ENCODE measurements around the gene SLC8A1.
A peak's percentile ranks its signal among the peaks of the same experiment; 100 is the strongest.

SLC8A1 gene

GRCh38 chr2:40254611-40255010, 197.3 kb downstream of the SLC8A1 start:
- FAIRE-seq (no peak), DNase-seq (ENCODE audit: insufficient read length, low spot score) (no peak)

GRCh38 chr2:40251137-40251536, 200.8 kb downstream of the SLC8A1 start:
- no peak for FAIRE-seq
- DNase-seq (ENCODE audit: insufficient read length, low spot score): no peak

DNA sequence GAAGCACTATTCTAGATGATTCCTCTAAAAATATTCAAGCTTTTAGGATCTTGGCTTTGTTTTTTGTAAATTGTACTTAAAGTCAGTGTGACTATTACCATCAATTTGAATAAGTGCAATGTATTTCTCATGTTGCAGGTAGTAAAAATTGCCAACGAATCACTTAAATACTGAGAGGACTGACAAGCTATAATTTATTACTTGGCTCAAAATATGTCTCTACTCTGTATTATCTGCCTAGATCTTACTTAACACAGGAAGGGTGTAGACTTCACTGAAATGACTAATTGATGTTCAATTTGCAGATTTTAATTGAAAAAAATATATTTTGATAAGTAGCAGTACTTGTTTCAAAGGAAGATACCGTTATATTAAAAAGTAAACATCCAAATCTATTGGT, 202.3 kb downstream of the SLC8A1 start:
- DNase-seq (ENCODE audit: insufficient read length, low spot score) (no peak), FAIRE-seq (no peak)

DNA sequence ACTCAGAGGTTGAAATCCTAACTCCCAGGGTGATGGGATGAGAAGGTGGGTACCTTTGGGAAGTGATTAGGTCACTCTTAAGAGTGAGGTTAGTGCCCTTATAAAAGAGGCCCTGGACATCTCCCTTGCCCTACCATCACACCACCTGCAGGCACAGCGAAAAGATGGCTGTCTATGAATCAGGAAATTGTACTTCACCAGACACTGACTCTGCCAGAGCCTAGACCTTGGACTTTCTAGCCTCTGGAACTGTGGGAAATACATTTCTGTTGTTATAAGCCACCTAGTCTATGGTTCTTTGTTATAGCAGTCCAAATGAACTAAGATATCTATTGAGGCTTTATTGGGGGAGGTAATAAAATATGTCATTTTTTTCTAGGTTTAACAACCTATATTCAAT, 203.6 kb downstream of the SLC8A1 start:
- no peak for FAIRE-seq
- DNase-seq (ENCODE audit: insufficient read length, low spot score): no peak

GRCh38 chr2:40244675-40245074, 207.2 kb downstream of the SLC8A1 start:
- FAIRE-seq (peak; percentile 48), DNase-seq (ENCODE audit: insufficient read length, low spot score) (peak; percentile 57)

DNA sequence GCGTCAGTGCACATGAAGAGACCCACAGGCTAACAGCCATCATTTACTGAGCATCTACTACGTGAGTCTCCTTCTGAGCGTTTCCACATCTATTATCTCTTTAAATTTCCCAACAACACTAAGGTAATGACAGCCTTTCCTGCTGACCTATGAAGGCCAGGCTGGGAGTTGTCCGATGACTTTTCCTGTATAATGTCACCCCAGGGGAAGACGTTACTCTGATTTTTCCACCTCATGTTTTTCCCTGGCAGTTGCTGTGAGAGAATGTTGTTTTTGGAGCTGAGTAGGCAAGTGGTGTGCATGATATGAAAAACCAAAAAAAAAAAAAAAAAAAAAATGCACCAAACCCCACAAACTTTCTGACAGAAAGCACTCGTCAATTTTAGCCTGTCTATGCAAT, 207.6 kb downstream of the SLC8A1 start:
- FAIRE-seq: no peak
- no peak for DNase-seq (ENCODE audit: insufficient read length, low spot score)

DNA sequence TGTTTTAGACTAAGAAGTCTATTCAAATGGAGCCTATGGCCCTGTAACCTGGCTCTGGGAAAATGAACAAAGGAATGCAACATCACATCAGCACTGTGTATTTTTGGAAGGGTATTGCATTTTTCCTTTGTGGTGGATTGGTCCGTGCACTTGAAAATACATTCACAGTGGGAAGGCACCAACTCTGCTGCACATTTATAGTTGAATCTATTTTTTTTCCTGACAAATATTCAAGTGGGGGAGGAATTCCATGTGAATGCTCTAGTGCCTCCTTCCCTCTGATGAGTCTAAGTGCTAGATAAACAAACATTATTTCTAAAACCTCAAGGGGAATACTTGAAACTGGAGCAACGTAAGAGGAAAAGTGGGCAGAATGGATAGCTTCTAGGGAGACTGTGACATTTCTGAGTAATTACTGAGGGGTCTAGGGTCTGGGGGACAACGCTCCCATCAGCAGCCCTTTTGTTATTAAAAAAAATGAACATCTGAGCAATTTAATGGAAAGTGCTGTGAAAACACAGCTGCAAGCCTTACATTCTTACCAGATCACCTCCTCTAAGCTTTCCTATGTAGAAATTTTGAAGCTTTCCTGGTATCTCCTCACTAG, 208.2 kb downstream of the SLC8A1 start:
- peak; percentile 77 for FAIRE-seq

DNA sequence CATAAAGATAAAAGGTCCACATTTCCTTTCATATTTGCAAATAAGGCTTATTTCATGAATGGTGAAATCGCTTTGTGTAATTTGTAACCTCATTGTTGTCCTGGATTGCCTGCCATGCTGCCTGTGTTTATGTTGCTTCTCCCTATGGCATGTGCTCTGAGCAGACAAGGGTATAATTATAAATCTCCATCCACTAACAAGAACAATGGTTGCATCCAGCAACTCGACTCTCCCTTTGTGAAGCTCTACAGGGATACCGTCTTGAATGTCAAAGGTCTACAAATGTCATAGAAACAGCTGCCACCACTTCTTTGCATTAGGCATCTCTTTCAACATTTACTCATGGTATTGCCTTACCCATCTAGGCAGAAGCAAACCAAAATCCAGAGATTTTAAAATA, 209.6 kb downstream of the SLC8A1 start:
- no peak for FAIRE-seq

More for the DNA sequence above, 208.2 kb downstream of the SLC8A1 start:
- no peak for DNase-seq (ENCODE audit: insufficient read length, low spot score)

GRCh38 chr2:40240070-40240469, 211.8 kb downstream of the SLC8A1 start:
- DNase-seq (ENCODE audit: insufficient read length, low spot score): peak; percentile 44

More for the DNA sequence above, 209.6 kb downstream of the SLC8A1 start:
- DNase-seq (ENCODE audit: insufficient read length, low spot score): no peak

DNA sequence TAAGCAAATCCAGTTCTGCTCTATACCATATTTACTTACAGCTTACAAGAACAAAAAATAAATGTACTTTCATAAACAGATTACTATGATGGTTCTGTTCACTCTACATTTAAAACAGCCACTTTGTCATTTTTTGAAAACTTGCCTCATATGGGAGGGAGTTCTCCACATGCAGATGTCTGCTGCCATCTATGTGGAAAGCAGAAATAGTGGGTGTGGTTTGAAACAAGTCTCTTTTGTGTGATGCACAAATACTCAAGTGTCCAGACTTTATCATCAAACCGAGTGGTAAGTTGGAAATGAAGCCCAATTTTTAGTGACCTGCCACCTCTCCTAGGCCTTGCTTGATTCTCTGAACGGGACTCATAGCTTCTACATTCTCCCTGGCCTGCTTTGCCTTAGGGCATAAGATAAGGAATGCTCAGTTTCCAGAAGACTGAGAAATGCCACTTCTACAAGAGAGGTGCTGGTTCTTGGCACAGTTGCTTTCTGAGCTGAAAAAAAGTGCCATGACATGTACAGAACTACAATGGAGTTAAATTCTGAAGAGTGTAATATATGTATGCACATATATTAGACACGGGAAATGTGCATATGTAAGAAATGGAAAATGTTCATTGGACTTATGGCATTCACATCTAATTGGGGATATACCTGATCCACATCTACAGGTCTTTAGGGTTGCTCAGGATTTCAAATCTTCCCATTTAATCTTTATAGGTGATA, 221.0 kb downstream of the SLC8A1 start:
- FAIRE-seq: no peak
- DNase-seq (ENCODE audit: insufficient read length, low spot score): no peak

More at GRCh38 chr2:40240070-40240469, 211.8 kb downstream of the SLC8A1 start:
- FAIRE-seq: peak; percentile 13

DNA sequence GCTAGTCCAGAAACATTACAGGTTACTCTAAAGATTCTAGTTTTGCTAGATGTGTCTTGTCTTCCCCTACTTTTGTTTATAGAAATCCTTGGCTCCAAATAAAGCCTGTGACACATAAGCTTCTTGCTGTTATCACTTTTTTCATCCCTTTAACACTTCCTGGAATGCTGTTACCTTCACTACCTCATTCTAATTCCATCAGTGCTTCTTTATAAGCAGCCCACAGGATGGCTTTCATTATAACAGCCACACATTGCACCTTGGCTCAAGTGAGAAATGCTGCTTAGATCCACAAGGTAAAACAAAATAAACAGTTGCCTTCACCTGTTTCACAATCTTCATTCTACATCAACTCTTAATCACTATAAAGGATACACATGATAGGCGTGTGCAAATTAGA, 221.7 kb downstream of the SLC8A1 start:
- FAIRE-seq: no peak
- no peak for DNase-seq (ENCODE audit: insufficient read length, low spot score)

- FAIRE-seq: no peak
These were observed 223.6 kb downstream of the SLC8A1 start for GRCh38 chr2:40228310-40228709.

DNA sequence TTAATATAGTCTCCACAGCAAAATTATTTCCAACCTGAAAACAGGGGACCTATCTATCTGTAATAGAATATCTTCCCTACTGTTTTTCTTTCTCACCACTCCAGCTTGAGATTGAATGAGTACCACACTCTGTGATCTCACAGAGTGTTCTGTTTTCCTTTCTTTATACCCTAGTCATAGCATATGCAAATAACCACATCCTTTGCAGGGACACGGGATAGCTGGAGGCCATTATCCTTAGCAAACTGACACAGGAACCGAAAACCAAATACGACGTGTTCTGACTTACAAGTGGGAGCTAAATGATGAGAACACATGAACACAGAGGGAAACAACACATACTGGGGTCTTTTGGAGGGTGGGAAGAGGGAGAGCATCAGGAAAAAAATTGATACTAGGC, 224.7 kb downstream of the SLC8A1 start:
- FAIRE-seq (no peak), DNase-seq (ENCODE audit: insufficient read length, low spot score) (no peak)

More at GRCh38 chr2:40228310-40228709, 223.6 kb downstream of the SLC8A1 start:
- DNase-seq (ENCODE audit: insufficient read length, low spot score): no peak

- FAIRE-seq (no peak), DNase-seq (ENCODE audit: insufficient read length, low spot score) (no peak)
These were observed 225.3 kb downstream of the SLC8A1 start for GRCh38 chr2:40226637-40227036.

DNA sequence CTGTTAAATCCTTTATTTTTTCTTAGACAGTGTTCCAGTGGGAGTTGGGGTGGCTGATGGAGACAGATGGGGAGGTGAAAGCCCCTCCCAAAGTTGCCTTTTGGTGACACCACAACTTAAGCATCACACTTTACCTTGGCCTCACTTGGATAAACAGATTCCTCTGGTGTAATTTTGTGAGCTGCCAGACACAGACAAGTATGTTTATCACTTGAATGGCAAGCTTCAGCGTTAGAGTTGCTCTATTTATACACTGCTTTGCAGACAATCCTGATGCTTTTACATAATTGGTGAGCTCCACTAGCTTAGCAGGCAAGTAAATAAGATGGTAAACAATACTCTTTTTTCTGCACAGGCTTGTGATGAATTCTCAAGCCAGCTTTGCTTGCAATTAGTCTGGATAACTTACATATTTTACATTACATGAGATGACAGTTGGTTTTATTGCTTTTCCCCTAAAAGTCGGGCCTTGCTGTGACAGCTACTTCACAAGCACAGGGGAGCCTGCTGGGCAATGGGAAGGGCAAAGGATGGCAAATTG, 226.2 kb downstream of the SLC8A1 start:
- DNase-seq (ENCODE audit: insufficient read length, low spot score) (no peak), FAIRE-seq (peak; percentile 13)

GRCh38 chr2:40224318-40224717, 227.6 kb downstream of the SLC8A1 start:
- DNase-seq (ENCODE audit: insufficient read length, low spot score) (no peak), FAIRE-seq (no peak)

DNA sequence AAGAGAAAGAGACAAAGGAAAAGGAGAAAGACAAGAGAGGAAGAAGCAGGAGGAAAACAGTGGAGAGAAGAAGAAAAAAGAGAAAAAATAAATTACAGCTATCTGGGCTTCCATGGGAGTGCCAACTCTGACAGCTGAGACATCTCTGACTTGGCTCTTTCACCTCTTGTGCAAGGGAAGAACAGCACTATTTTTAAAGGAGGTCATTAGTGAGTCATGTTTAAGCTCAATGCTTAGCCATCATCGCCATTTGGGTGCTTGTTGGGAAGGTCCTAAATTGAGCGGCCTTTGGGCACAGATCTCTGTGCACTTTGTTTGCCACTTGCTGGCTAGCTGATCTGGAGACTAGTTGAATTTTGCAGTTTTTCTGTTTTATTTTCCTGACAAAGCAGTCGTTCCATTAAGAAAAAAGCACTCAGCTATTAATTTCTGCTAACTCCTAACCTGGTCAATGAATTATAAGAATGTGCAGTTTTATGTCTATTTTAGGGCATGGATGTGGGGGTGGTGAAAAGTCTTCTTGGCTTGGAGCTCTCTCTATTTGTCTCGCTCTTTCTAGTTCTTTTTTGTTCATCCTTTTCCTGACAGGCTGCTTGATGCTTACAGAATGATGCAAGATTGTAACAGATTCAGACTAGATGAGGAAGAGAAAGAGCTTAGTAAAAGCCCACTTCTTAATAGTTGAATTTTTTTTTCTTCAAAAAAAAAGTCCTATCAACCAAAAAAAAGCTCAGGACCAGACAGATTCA, 231.5 kb downstream of the SLC8A1 start:
- DNase-seq (ENCODE audit: insufficient read length, low spot score) (no peak), FAIRE-seq (no peak)

DNA sequence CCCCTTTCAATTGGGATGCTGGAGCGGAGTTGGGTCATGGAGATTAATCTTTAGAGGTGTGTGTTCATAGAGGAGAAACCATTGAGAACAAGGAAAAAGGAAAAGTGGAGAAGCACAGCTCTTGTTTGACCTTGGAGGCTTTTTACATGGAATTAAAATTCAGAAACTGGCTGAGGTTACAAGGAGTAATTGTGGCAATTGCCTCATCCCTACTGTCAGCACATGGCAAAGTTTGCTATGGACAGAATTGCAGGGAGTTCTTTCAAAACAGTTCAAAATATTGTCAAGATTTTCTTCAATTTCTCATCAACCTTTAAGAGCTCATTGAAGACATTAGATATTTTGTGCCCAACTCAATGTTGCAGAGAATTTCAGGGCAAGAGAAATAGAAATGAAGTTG, 232.7 kb downstream of the SLC8A1 start:
- DNase-seq (ENCODE audit: insufficient read length, low spot score) (no peak), FAIRE-seq (no peak)

DNA sequence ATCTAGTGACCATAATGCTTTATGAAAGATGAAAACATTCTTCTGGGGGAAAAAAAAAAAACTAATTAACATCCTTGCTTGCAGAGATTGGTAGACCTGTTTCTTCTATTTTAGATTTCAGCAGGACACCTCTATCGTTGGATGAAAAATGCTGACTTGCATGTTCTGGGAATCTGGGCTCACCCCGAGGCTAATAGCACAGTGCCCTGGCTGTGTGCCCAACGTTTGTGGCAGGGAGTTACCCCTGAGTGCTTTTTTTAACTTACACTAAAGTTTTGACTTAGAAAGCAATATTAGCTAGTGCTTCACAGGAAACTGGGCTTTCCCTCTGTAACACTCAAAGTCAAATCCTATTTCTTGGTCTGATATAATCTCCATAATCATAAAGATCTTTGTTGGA, 233.2 kb downstream of the SLC8A1 start:
- FAIRE-seq: no peak
- DNase-seq (ENCODE audit: insufficient read length, low spot score): no peak

GRCh38 chr2:40213619-40214018, 238.3 kb downstream of the SLC8A1 start:
- DNase-seq (ENCODE audit: insufficient read length, low spot score): no peak
- no peak for FAIRE-seq

GRCh38 chr2:40213071-40213470, 238.8 kb downstream of the SLC8A1 start:
- FAIRE-seq: peak; percentile 46
- DNase-seq (ENCODE audit: insufficient read length, low spot score): peak; percentile 14
